ENCODE data around the gene HPN. TPM values are rescaled to one million over a fixed set of nuclear protein-coding genes. Genes with fewer than 3 reads are reported as not detected.
A peak's percentile ranks its signal among the peaks of the same experiment; 100 is the strongest.
"Not testable (repeated sequence)": the region's sequence is repeated elsewhere in the genome, so short reads cannot be mapped to it uniquely, and the experiment has no call there.

The HPN gene
- total RNA-seq, 4 donors from 2014 or later: 1.3 to 3.5 (median 1.8) TPM; not detected in 1

DNA sequence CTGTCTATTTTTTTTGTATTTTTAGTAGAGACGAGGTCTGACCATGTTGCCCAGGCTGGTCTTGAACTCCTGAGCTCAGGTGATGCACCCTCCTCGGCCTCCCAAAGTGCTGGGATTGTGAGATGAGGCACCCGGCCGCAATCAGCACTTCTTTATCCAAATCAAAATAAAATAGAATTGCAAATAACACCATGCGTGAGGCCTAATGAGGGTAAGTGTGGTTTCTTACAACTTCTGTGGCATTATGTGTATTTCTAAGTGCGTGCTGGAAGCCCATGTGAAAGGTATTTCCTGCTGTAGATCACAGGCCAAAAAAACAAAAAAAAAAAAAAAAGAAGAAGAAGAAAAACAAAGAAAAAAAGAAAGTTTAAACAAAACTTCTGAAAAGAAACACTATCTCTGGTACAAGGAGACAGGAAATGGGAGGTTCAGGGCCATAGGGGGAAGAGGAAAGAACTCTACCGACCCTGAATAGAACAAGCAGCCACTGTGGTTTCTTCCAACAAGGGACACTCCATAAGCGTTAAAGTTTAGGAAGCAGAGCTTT lies 44.4 kb upstream of the HPN start:
- WGBS, 2 donors: 48 to 56% methylated on average over 8 of the region's 8 CpGs
- TF ChIP-seq POLR2A (IDR thresholded peaks at IDR 0.05): no peak
- no peak for TF ChIP-seq EP300 (IDR thresholded peaks at IDR 0.05)
- TF ChIP-seq, protein P1, sequence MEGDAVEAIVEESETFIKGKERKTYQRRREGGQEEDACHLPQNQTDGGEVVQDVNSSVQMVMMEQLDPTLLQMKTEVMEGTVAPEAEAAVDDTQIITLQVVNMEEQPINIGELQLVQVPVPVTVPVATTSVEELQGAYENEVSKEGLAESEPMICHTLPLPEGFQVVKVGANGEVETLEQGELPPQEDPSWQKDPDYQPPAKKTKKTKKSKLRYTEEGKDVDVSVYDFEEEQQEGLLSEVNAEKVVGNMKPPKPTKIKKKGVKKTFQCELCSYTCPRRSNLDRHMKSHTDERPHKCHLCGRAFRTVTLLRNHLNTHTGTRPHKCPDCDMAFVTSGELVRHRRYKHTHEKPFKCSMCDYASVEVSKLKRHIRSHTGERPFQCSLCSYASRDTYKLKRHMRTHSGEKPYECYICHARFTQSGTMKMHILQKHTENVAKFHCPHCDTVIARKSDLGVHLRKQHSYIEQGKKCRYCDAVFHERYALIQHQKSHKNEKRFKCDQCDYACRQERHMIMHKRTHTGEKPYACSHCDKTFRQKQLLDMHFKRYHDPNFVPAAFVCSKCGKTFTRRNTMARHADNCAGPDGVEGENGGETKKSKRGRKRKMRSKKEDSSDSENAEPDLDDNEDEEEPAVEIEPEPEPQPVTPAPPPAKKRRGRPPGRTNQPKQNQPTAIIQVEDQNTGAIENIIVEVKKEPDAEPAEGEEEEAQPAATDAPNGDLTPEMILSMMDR (IDR thresholded peaks at IDR 0.05): no peak
- Histone ChIP-seq H3K4me3 (no peak overlapping the region), H3K27ac (peak overlapping the region in 3 of 4 donors; percentile 69 to 100 (median 74)), H3K36me3 (peaks cover 0 to 2% (median 0%) of the 10 kb centered on the region in 3 donors), H3K27me3 (no peaks in the 10 kb centered on the region), H3K4me1 (peaks cover 0 to 71% (median 24%) of the 10 kb centered on the region in 4 donors), H3K9me3 (no peaks in the 10 kb centered on the region)
- no peak for DNase-seq (ENCODE audit: low spot score in 2 of 2)

GRCh38 chr19:34998224-34998623 lies 43.3 kb upstream of the HPN start:
- not testable (repeated sequence) for H3K9me3 ChIP-seq; DNase-seq (ENCODE audit: low spot score in 2 of 2); H3K36me3 ChIP-seq; H3K4me3 ChIP-seq; H3K27me3 ChIP-seq
- peak overlapping the region in 3 of 4 donors; percentile 98 to 100 (median 99) for H3K27ac ChIP-seq
- 92 to 95% methylated on average over 7 of the region's 7 CpGs for WGBS, 2 donors
- H3K4me1 ChIP-seq: peaks cover 0 to 82% (median 26%) of the 10 kb centered on the region in 4 donors

- DNase-seq (ENCODE audit: low spot score in 2 of 2): no peak
- peaks cover 0 to 89% (median 29%) of the 10 kb centered on the region in 4 donors for H3K4me1 ChIP-seq
- H3K36me3 ChIP-seq: peaks cover 0 to 8% (median 0%) of the 10 kb centered on the region in 3 donors
- H3K27me3 ChIP-seq: no peaks in the 10 kb centered on the region
- peak overlapping the region; percentile 96 to 100 (median 98) for H3K27ac ChIP-seq
- H3K9me3 ChIP-seq: no peaks in the 10 kb centered on the region
- WGBS, 2 donors: 37 to 49% methylated on average over 13 of the region's 13 CpGs
- TF ChIP-seq EP300 (IDR thresholded peaks at IDR 0.05) (no peak), POLR2A (IDR thresholded peaks at IDR 0.05) (no peak)
- TF ChIP-seq, protein P1 (IDR thresholded peaks at IDR 0.05): no peak
- H3K4me3 ChIP-seq: peak overlapping the region; percentile 59 to 99 (median 78)
Observed at GRCh38 chr19:34998777-34999497, 42.6 kb upstream of the HPN start.

GRCh38 chr19:34999498-35000337 lies 41.8 kb upstream of the HPN start, which contains the start of gene GRAMD1A:
TSS of gene GRAMD1A (plus strand) at chr19:35000323. CDS start at chr19:35000479, 156 bp downstream.
- no peaks in the 10 kb centered on the region for H3K9me3 ChIP-seq

GRCh38 chr19:35000338-35000646 lies 41.2 kb upstream of the HPN start:
- H3K36me3 ChIP-seq: peaks cover 0 to 12% (median 0%) of the 10 kb centered on the region in 3 donors
- no peak for DNase-seq (ENCODE audit: low spot score in 2 of 2)
- TF ChIP-seq, protein P1 (IDR thresholded peaks at IDR 0.05): no peak
- peak in 1 of 2 donors; percentile 82 for TF ChIP-seq POLR2A (IDR thresholded peaks at IDR 0.05)
- peaks cover 0 to 87% (median 25%) of the 10 kb centered on the region in 4 donors for H3K4me1 ChIP-seq
- peak overlapping the region; percentile 67 to 99 (median 78) for H3K4me3 ChIP-seq
- 0 to 2% methylated on average over 2 to 26 of the region's 37 CpGs for WGBS, 2 donors
- H3K27me3 ChIP-seq: no peaks in the 10 kb centered on the region
- peak overlapping the region; percentile 96 to 100 (median 98) for H3K27ac ChIP-seq
- H3K9me3 ChIP-seq: no peaks in the 10 kb centered on the region

More at GRCh38 chr19:34999498-35000337, 41.8 kb upstream of the HPN start, which contains the start of gene GRAMD1A:
- H3K27me3 ChIP-seq: no peaks in the 10 kb centered on the region
- peaks cover 0 to 8% (median 0%) of the 10 kb centered on the region in 3 donors for H3K36me3 ChIP-seq
- 2% methylated on average over 27 to 41 of the region's 45 CpGs for WGBS, 2 donors
- peak; percentile 80 to 81 for DNase-seq (ENCODE audit: low spot score in 2 of 2)
- peak within 1 kb of the TSS; percentile 96 to 100 (median 98) for H3K27ac ChIP-seq
- peak within 1 kb of the TSS; percentile 67 to 99 (median 78) for H3K4me3 ChIP-seq
- H3K4me1 ChIP-seq: peaks cover 0 to 90% (median 27%) of the 10 kb centered on the region in 4 donors
- TF ChIP-seq, protein P1 (IDR thresholded peaks at IDR 0.05): no peak
- TF ChIP-seq EP300 (IDR thresholded peaks at IDR 0.05): peak; percentile 16 to 96
- TF ChIP-seq POLR2A (IDR thresholded peaks at IDR 0.05): peak; percentile 52 to 88

Data from tibial nerve (tissue), 4 donors.